ENCODE data around the gene DIAPH3. TPM values are rescaled to one million over a fixed set of nuclear protein-coding genes. Genes with fewer than 3 reads are reported as not detected.

The DIAPH3 gene
- total RNA-seq, 1 donor from 2014 or later = 24.1 TPM

- peak overlapping the region; percentile 63 for H3K27ac Mint-ChIP-seq (ENCODE audit: unreplicated experiment)
- DNase-seq (ENCODE audit: low spot score) = no peak
- no peak overlapping the region for H3K4me3 Mint-ChIP-seq (ENCODE audit: unreplicated experiment)
- H3K4me1 Mint-ChIP-seq (ENCODE audit: low read depth) = peaks cover 11% of the 10 kb centered on the region
- no peak for TF ChIP-seq CTCF (IDR thresholded peaks at IDR 0.05)
- no peaks in the 10 kb centered on the region for H3K36me3 Mint-ChIP-seq (ENCODE audit: low read depth)
- no peaks in the 10 kb centered on the region for H3K27me3 Mint-ChIP-seq (ENCODE audit: low read depth)
- H3K9me3 Mint-ChIP-seq (ENCODE audit: low read depth) = no peaks in the 10 kb centered on the region
Observed at GRCh38 chr13:59681636-59682311, 482.0 kb downstream of the DIAPH3 start.

- H3K36me3 Mint-ChIP-seq (ENCODE audit: low read depth) = no peaks in the 10 kb centered on the region
- no peaks in the 10 kb centered on the region for H3K9me3 Mint-ChIP-seq (ENCODE audit: low read depth)
- peak; percentile 92 for TF ChIP-seq CTCF (IDR thresholded peaks at IDR 0.05)
- H3K27me3 Mint-ChIP-seq (ENCODE audit: low read depth) = no peaks in the 10 kb centered on the region
- peaks cover 11% of the 10 kb centered on the region for H3K4me1 Mint-ChIP-seq (ENCODE audit: low read depth)
- no peak overlapping the region for H3K4me3 Mint-ChIP-seq (ENCODE audit: unreplicated experiment)
- no peak overlapping the region for H3K27ac Mint-ChIP-seq (ENCODE audit: unreplicated experiment)
- DNase-seq (ENCODE audit: low spot score) = no peak
Observed at GRCh38 chr13:59680429-59681024, 483.2 kb downstream of the DIAPH3 start.

GRCh38 chr13:59679254-59679653, 484.5 kb downstream of the DIAPH3 start:
- TF ChIP-seq CTCF (IDR thresholded peaks at IDR 0.05) = no peak
- Mint-ChIP-seq H3K27me3 (ENCODE audit: low read depth) (no peaks in the 10 kb centered on the region), H3K27ac (ENCODE audit: unreplicated experiment) (no peak overlapping the region), H3K4me3 (ENCODE audit: unreplicated experiment) (no peak overlapping the region), H3K4me1 (ENCODE audit: low read depth) (peaks cover 11% of the 10 kb centered on the region), H3K9me3 (ENCODE audit: low read depth) (no peaks in the 10 kb centered on the region), H3K36me3 (ENCODE audit: low read depth) (no peaks in the 10 kb centered on the region)
- no peak for DNase-seq (ENCODE audit: low spot score)

GRCh38 chr13:59677966-59678814, 485.5 kb downstream of the DIAPH3 start:
- H3K36me3 Mint-ChIP-seq (ENCODE audit: low read depth) = no peaks in the 10 kb centered on the region
- H3K27me3 Mint-ChIP-seq (ENCODE audit: low read depth) = no peaks in the 10 kb centered on the region
- peaks cover 11% of the 10 kb centered on the region for H3K4me1 Mint-ChIP-seq (ENCODE audit: low read depth)
- H3K9me3 Mint-ChIP-seq (ENCODE audit: low read depth) = no peaks in the 10 kb centered on the region
- DNase-seq (ENCODE audit: low spot score) = no peak
- no peak overlapping the region for H3K27ac Mint-ChIP-seq (ENCODE audit: unreplicated experiment)
- TF ChIP-seq CTCF (IDR thresholded peaks at IDR 0.05) = peak; percentile 94
- no peak overlapping the region for H3K4me3 Mint-ChIP-seq (ENCODE audit: unreplicated experiment)

- H3K4me1 Mint-ChIP-seq (ENCODE audit: low read depth) = peaks cover 11% of the 10 kb centered on the region
- H3K27ac Mint-ChIP-seq (ENCODE audit: unreplicated experiment) = no peak overlapping the region
Observed at GRCh38 chr13:59677430-59677829, 486.3 kb downstream of the DIAPH3 start.

More at GRCh38 chr13:59677430-59677829, 486.3 kb downstream of the DIAPH3 start:
- no peaks in the 10 kb centered on the region for H3K36me3 Mint-ChIP-seq (ENCODE audit: low read depth)
- no peak for DNase-seq (ENCODE audit: low spot score)
- H3K9me3 Mint-ChIP-seq (ENCODE audit: low read depth) = no peaks in the 10 kb centered on the region
- no peak for TF ChIP-seq CTCF (IDR thresholded peaks at IDR 0.05)
- no peak overlapping the region for H3K4me3 Mint-ChIP-seq (ENCODE audit: unreplicated experiment)
- no peaks in the 10 kb centered on the region for H3K27me3 Mint-ChIP-seq (ENCODE audit: low read depth)

Data from chondrocyte (in vitro differentiated cells).